ENCODE results near the gene PRLR.

GRCh38 chr5:35038891-35039290 lies 191.4 kb downstream of the PRLR start:
- TF ChIP-seq POLR2A (IDR thresholded peaks at IDR 0.05; ENCODE audit: extremely low read depth, insufficient read length) (no peak), CTCF (IDR thresholded peaks at IDR 0.05; ENCODE audit: low read depth, low read length) (no peak)

All from NB4 (cell line).